Lower lobe of right lung (tissue), 2 donors: ENCODE measurements around the gene PDZD2. TPM values are rescaled to one million over a fixed set of nuclear protein-coding genes. Genes with fewer than 3 reads are reported as not detected.

Source experiments
- ATAC-seq, 2 donors: fragments of 200-7000 bp; cut with Tn5 transposase; one replicate each; pipeline ENCODE4 v1.9.1; 2020 to 2022; ENCODE audit warnings: mild to moderate bottlenecking in 2 of 2, moderate library complexity in 2 of 2
- DNase-seq: peaks from one replicate; pipeline ENCODE4 v3.0.0-alpha.2; 2020
- H3K27ac ChIP-seq: fragments of 200-600 bp; one replicate; pipeline ENCODE4 v1.8.0; 2022
- H3K27me3 ChIP-seq: fragments of 200-600 bp; one replicate; pipeline ENCODE4 v1.8.0; 2022; ENCODE audit warnings: low read depth
- H3K36me3 ChIP-seq: fragments of 200-600 bp; one replicate; pipeline ENCODE4 v1.8.0; 2022; ENCODE audit warnings: mild to moderate bottlenecking
- H3K4me1 ChIP-seq: fragments of 200-600 bp; one replicate; pipeline ENCODE4 v1.8.0; 2022
- H3K4me3 ChIP-seq: fragments of 200-600 bp; one replicate; pipeline ENCODE4 v1.8.0; 2022; ENCODE audit warnings: mild to moderate bottlenecking
- H3K9me3 ChIP-seq: fragments of 200-600 bp; one replicate; pipeline ENCODE4 v1.8.0; 2022
- CTCF ChIP-seq: fragments of 200-600 bp; IDR thresholded peaks from one replicate; pipeline ENCODE4 v1.8.0; 2022; ENCODE audit warnings: antibody characterized with exemption, mild to moderate bottlenecking
- intact Hi-C: fragments of 100-400 bp; cut with DNase I; formaldehyde crosslinking; loops from one replicate; pipeline ENCODE4 v1.11.0; 2022
- total RNA-seq: library from RNA; stranded (reverse); fragmentation: NEBNext Ultra II Directional; extraction: Animal tissue kit (Norgen Biotek cat#: 25700); gene quantifications from one replicate; pipeline ENCODE4 v1.2.1, GENCODE V29; 2021
- donor health status: DM: no; HTN: yes; CAD: no; lungs with severe emphysema.

Gene PDZD2
- total RNA-seq, 1 donor from 2014 or later, result 67.8 TPM

- Histone ChIP-seq H3K36me3 (peaks cover 38% of the 10 kb centered on the region), H3K27me3 (no peaks in the 10 kb centered on the region), H3K9me3 (no peaks in the 10 kb centered on the region), H3K27ac (no peak overlapping the region), H3K4me1 (no peaks in the 10 kb centered on the region), H3K4me3 (no peak overlapping the region)
- no peak for TF ChIP-seq CTCF
- no peak for DNase-seq
- no peak for ATAC-seq
- intact Hi-C loops, result no loop called here
Measured at GRCh38 chr5:32066448-32066847, 427.5 kb downstream of the PDZD2 start.

GRCh38 chr5:32067774-32068470 is 429.0 kb downstream of the PDZD2 start:
- Histone ChIP-seq H3K4me1 (no peaks in the 10 kb centered on the region), H3K27me3 (no peaks in the 10 kb centered on the region), H3K27ac (no peak overlapping the region), H3K4me3 (no peak overlapping the region), H3K9me3 (no peaks in the 10 kb centered on the region), H3K36me3 (peaks cover 42% of the 10 kb centered on the region)
- ATAC-seq, result no peak
- no peak for DNase-seq
- TF ChIP-seq CTCF, result no peak
- intact Hi-C loops, result no loop called here

- H3K27ac ChIP-seq, result no peak overlapping the region
- no peak overlapping the region for H3K4me3 ChIP-seq
- no peak for DNase-seq
- no peaks in the 10 kb centered on the region for H3K27me3 ChIP-seq
- H3K36me3 ChIP-seq, result peaks cover 40% of the 10 kb centered on the region
- ATAC-seq, result no peak
- no peaks in the 10 kb centered on the region for H3K4me1 ChIP-seq
- no peak for TF ChIP-seq CTCF
- H3K9me3 ChIP-seq, result no peaks in the 10 kb centered on the region
- intact Hi-C loops, result no loop called here
Measured at GRCh38 chr5:32068561-32068960, 429.6 kb downstream of the PDZD2 start.

GRCh38 chr5:32069396-32069795 is 430.5 kb downstream of the PDZD2 start:
- TF ChIP-seq CTCF, result no peak
- Histone ChIP-seq H3K9me3 (no peaks in the 10 kb centered on the region), H3K36me3 (peaks cover 40% of the 10 kb centered on the region), H3K27ac (no peak overlapping the region), H3K4me1 (no peaks in the 10 kb centered on the region), H3K27me3 (no peaks in the 10 kb centered on the region), H3K4me3 (no peak overlapping the region)
- intact Hi-C loops, result no loop called here
- DNase-seq (no peak), ATAC-seq (no peak)

- Histone ChIP-seq H3K4me1 (no peaks in the 10 kb centered on the region), H3K4me3 (no peak overlapping the region), H3K36me3 (peaks cover 43% of the 10 kb centered on the region), H3K27ac (no peak overlapping the region), H3K9me3 (no peaks in the 10 kb centered on the region), H3K27me3 (no peaks in the 10 kb centered on the region)
- DNase-seq (no peak), ATAC-seq (no peak)
- TF ChIP-seq CTCF, result no peak
- intact Hi-C loops, result loop anchor here (10.0 kb wide), 1 partner anchor 247 kb away; no protein-coding TSS in a partner anchor
Measured at GRCh38 chr5:32071351-32071944, 432.5 kb downstream of the PDZD2 start.
